Raji (cell line): ENCODE data around the gene KCNH5.

Experiments
- POLR2A ChIP-seq: IDR thresholded peaks from 2 replicates; pipeline ENCODE4 v1.6.1; 2011; ENCODE audit warnings: low read depth, low read length, control low read depth; ENCODE audit not compliant: insufficient read depth

KCNH5 gene

GRCh38 chr14:62864588-62864987 lies 180.7 kb downstream of the KCNH5 start:
- no peak for TF ChIP-seq POLR2A

GRCh38 chr14:62854951-62855350 lies 190.3 kb downstream of the KCNH5 start:
- no peak for TF ChIP-seq POLR2A

GRCh38 chr14:62847168-62847567 lies 198.1 kb downstream of the KCNH5 start:
- no peak for TF ChIP-seq POLR2A

GRCh38 chr14:62844546-62844945 lies 200.7 kb downstream of the KCNH5 start:
- TF ChIP-seq POLR2A = no peak

GRCh38 chr14:62824086-62824485 lies 221.2 kb downstream of the KCNH5 start:
- no peak for TF ChIP-seq POLR2A

- no peak for TF ChIP-seq POLR2A
Observed at GRCh38 chr14:62819931-62820330, 225.3 kb downstream of the KCNH5 start.

GRCh38 chr14:62807636-62808035 lies 237.6 kb downstream of the KCNH5 start:
- no peak for TF ChIP-seq POLR2A

GRCh38 chr14:62800577-62800976 lies 244.7 kb downstream of the KCNH5 start:
- no peak for TF ChIP-seq POLR2A

GRCh38 chr14:62796431-62796830 lies 248.8 kb downstream of the KCNH5 start:
- TF ChIP-seq POLR2A = no peak

- TF ChIP-seq POLR2A = no peak
Observed at GRCh38 chr14:62792578-62792977, 252.7 kb downstream of the KCNH5 start.

- TF ChIP-seq POLR2A = no peak
Observed at GRCh38 chr14:62778852-62779251, 266.4 kb downstream of the KCNH5 start.

GRCh38 chr14:62778310-62778709 lies 266.9 kb downstream of the KCNH5 start:
- TF ChIP-seq POLR2A = no peak

- TF ChIP-seq POLR2A = no peak
Observed at GRCh38 chr14:62777510-62777909, 267.7 kb downstream of the KCNH5 start.

GRCh38 chr14:62776300-62776699 lies 269.0 kb downstream of the KCNH5 start:
- no peak for TF ChIP-seq POLR2A

GRCh38 chr14:62768753-62769152 lies 276.5 kb downstream of the KCNH5 start:
- no peak for TF ChIP-seq POLR2A

- TF ChIP-seq POLR2A = no peak
Observed at GRCh38 chr14:62763951-62764350, 281.3 kb downstream of the KCNH5 start.

GRCh38 chr14:62759796-62760195 lies 285.5 kb downstream of the KCNH5 start:
- no peak for TF ChIP-seq POLR2A

- no peak for TF ChIP-seq POLR2A
Observed at GRCh38 chr14:62745496-62745895, 299.8 kb downstream of the KCNH5 start.

- TF ChIP-seq POLR2A = no peak
Observed at GRCh38 chr14:62743560-62743959, 301.7 kb downstream of the KCNH5 start.

GRCh38 chr14:62743118-62743517 lies 302.1 kb downstream of the KCNH5 start:
- TF ChIP-seq POLR2A = no peak
